Activated CD8-positive, alpha-beta T cell treated with anti-CD3 and anti-CD28 coated beads, Interleukin-2, amount 10 ng/mL, durations not matched to agents 7 days and 5 days (primary cell): ENCODE results near the gene SMIM22. TPM values are rescaled to one million over a fixed set of nuclear protein-coding genes. Genes with fewer than 3 reads are reported as not detected.
A peak's percentile ranks its signal among the peaks of the same experiment; 100 is the strongest.

Source experiments
- ATAC-seq: fragments of 150-1000 bp; cut with Tn5 transposase; one replicate; pipeline ENCODE4 v1.10.0; 2021; ENCODE audit warnings: moderate library complexity
- CTCF ChIA-PET: fragments of 350-600 bp; sonication (Branson Sonifier 250); formaldehyde crosslinking; loops from one replicate; lab custom pipeline; 2021; ENCODE audit warnings: antibody characterized with exemption; lab: Charles Lee
- POLR2A ChIA-PET: fragments of 350-600 bp; sonication (Branson Sonifier 250); formaldehyde crosslinking; loops from one replicate; lab custom pipeline; 2021; ENCODE audit warnings: antibody characterized with exemption; lab: Charles Lee
- DNase-seq: peaks from one replicate; pipeline ENCODE4 v3.0.0-alpha.2; 2020
- H3K27ac Mint-ChIP-seq: one replicate; pipeline ENCODE4 v1.8.0; 2021; ENCODE audit warnings: mild to moderate bottlenecking, mixed read lengths
- H3K27me3 Mint-ChIP-seq: one replicate; pipeline ENCODE4 v1.8.0; 2021; ENCODE audit warnings: low read depth, mixed read lengths
- H3K36me3 Mint-ChIP-seq: one replicate; pipeline ENCODE4 v1.8.0; 2021; ENCODE audit warnings: low read depth, mixed read lengths
- H3K4me1 Mint-ChIP-seq: one replicate; pipeline ENCODE4 v1.8.0; 2021; ENCODE audit warnings: low read depth, mixed read lengths
- H3K4me3 Mint-ChIP-seq: one replicate; pipeline ENCODE4 v1.8.0; 2021; ENCODE audit warnings: mild to moderate bottlenecking, mixed read lengths
- H3K9me3 Mint-ChIP-seq: one replicate; pipeline ENCODE4 v1.8.0; 2022; ENCODE audit warnings: mixed read lengths; ENCODE audit not compliant: insufficient read depth
- total RNA-seq, 2 experiments: library from RNA; stranded (reverse); gene quantifications; one replicate each; pipeline ENCODE4 v1.2.3, GENCODE V29; 2021

SMIM22 gene
- total RNA-seq, 2 experiments from 2014 or later = not detected

GRCh38 chr16:4833584-4833983, 38.4 kb downstream of the SMIM22 start:
- peaks cover 54% of the 10 kb centered on the region for H3K36me3 Mint-ChIP-seq
- CTCF ChIA-PET = interaction anchor here (0.8 to 1.2 kb wide), 2 partner anchors 122 to 259 kb away, joined by 3 to 6 read pairs; no protein-coding TSS in a partner anchor

GRCh38 chr16:4836727-4837126, 41.6 kb downstream of the SMIM22 start:
- CTCF ChIA-PET = no interaction called here
- Mint-ChIP-seq H3K4me3 (no peak overlapping the region), H3K27me3 (no peaks in the 10 kb centered on the region), H3K27ac (no peak overlapping the region), H3K36me3 (peaks cover 62% of the 10 kb centered on the region), H3K9me3 (no peaks in the 10 kb centered on the region), H3K4me1 (peaks cover 14% of the 10 kb centered on the region)
- DNase-seq (no peak), ATAC-seq (no peak)
- POLR2A ChIA-PET = no interaction called here

More at GRCh38 chr16:4833584-4833983, 38.4 kb downstream of the SMIM22 start:
- H3K4me3 Mint-ChIP-seq = no peak overlapping the region
- ATAC-seq (peak; percentile 21), DNase-seq (no peak)
- no peaks in the 10 kb centered on the region for H3K9me3 Mint-ChIP-seq
- H3K27ac Mint-ChIP-seq = no peak overlapping the region
- POLR2A ChIA-PET = interaction anchor here (1.3 kb wide), 1 partner anchor 13 kb away, joined by 5 read pairs; the partner anchor contains the start of genes GLYR1 and UBN1
- H3K27me3 Mint-ChIP-seq = no peaks in the 10 kb centered on the region
- peaks cover 14% of the 10 kb centered on the region for H3K4me1 Mint-ChIP-seq

GRCh38 chr16:4837733-4838501, 42.7 kb downstream of the SMIM22 start:
- no peaks in the 10 kb centered on the region for H3K27me3 Mint-ChIP-seq
- peaks cover 14% of the 10 kb centered on the region for H3K4me1 Mint-ChIP-seq
- H3K9me3 Mint-ChIP-seq = no peaks in the 10 kb centered on the region
- H3K27ac Mint-ChIP-seq = no peak overlapping the region
- CTCF ChIA-PET = no interaction called here
- POLR2A ChIA-PET = interaction anchor here (1.0 kb wide), 1 partner anchor 10 kb away, joined by 4 read pairs; no protein-coding TSS in a partner anchor
- ATAC-seq (no peak), DNase-seq (no peak)
- no peak overlapping the region for H3K4me3 Mint-ChIP-seq
- peaks cover 61% of the 10 kb centered on the region for H3K36me3 Mint-ChIP-seq

DNA sequence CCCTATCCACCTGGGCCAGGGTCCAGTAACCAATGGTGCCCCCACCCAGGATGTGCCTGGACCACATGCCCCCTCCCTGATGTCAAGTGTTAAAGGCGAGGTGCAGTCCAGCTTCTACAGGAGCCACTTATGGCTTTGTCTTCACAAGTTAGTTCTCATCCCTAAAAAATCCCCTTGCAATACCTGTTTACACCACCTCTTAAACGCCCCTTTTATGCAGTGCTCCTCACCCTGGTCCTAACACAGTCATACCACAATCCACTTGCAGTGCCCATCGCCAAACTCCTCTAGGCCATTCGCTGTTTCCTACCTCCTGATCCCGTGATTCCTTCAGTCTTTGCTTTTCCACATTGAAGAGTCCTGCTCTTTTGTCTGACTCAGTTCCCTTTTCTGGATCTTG, 44.8 kb downstream of the SMIM22 start:
- Mint-ChIP-seq H3K4me3 (no peak overlapping the region), H3K36me3 (peaks cover 69% of the 10 kb centered on the region), H3K9me3 (no peaks in the 10 kb centered on the region), H3K4me1 (peaks cover 5% of the 10 kb centered on the region), H3K27ac (no peak overlapping the region), H3K27me3 (no peaks in the 10 kb centered on the region)
- ChIA-PET CTCF (no interaction called here), POLR2A (interaction anchor here (0.7 kb wide), 1 partner anchor 420 kb away, joined by 3 read pairs; no protein-coding TSS in a partner anchor)
- no peak for ATAC-seq
- no peak for DNase-seq

GRCh38 chr16:4840984-4841383, 45.8 kb downstream of the SMIM22 start:
- ChIA-PET CTCF (no interaction called here), POLR2A (no interaction called here)
- peaks cover 75% of the 10 kb centered on the region for H3K36me3 Mint-ChIP-seq
- H3K4me3 Mint-ChIP-seq = no peak overlapping the region
- no peaks in the 10 kb centered on the region for H3K27me3 Mint-ChIP-seq
- ATAC-seq = no peak
- no peak for DNase-seq
- H3K9me3 Mint-ChIP-seq = no peaks in the 10 kb centered on the region
- H3K4me1 Mint-ChIP-seq = peaks cover 13% of the 10 kb centered on the region
- H3K27ac Mint-ChIP-seq = no peak overlapping the region

Other genes with a start within 250 kb of the SMIM22 start
- under 1 TPM; 0.13 TPM for gene C16orf96, start 239.0 kb upstream of the SMIM22 start, total RNA-seq
- gene UBALD1, start 180.5 kb upstream of the SMIM22 start, total RNA-seq = 10 to 100 TPM; 15.0 to 18.9 TPM
- gene MGRN1, start 170.5 kb upstream of the SMIM22 start, total RNA-seq = 10 to 100 TPM; 77.3 to 80.6 TPM
- gene NUDT16L1, start 101.8 kb upstream of the SMIM22 start, total RNA-seq = 10 to 100 TPM; 32.6 to 36.2 TPM
- gene ANKS3, start 61.1 kb upstream of the SMIM22 start, total RNA-seq = 10 to 100 TPM; 17.0 to 17.2 TPM
- under 1 TPM; 0.39 to 0.68 TPM for gene DNAAF8, start 60.8 kb upstream of the SMIM22 start, total RNA-seq
- gene ZNF500, start 28.2 kb upstream of the SMIM22 start, total RNA-seq = 10 to 100 TPM; 14.0 to 14.9 TPM
- gene SEPTIN12, start 7.0 kb upstream of the SMIM22 start, total RNA-seq = not detected
- gene ROGDI, start 7.3 kb downstream of the SMIM22 start, total RNA-seq = 10 to 100 TPM; 12.3 to 13.1 TPM
- gene GLYR1, start 51.9 kb downstream of the SMIM22 start, total RNA-seq = 10 to 100 TPM; 92.2 to 95.7 TPM
- gene UBN1, start 52.1 kb downstream of the SMIM22 start, total RNA-seq = 10 to 100 TPM; 42.1 to 44.1 TPM
- not detected for gene PPL, start 141.8 kb downstream of the SMIM22 start, total RNA-seq
- not detected for gene SEC14L5, start 163.0 kb downstream of the SMIM22 start, total RNA-seq
- 10 to 100 TPM; 15.6 TPM for gene NAGPA, start 238.6 kb downstream of the SMIM22 start, total RNA-seq